RWPE2 (cell line): ENCODE results near the gene RNF224.
"Not testable (repeated sequence)": the region's sequence is repeated elsewhere in the genome, so short reads cannot be mapped to it uniquely, and the experiment has no call there.

Experiments
- ATAC-seq: fragments of 200-7000 bp; cut with Tn5 transposase; 3 replicates; pipeline ENCODE4 v1.9.1; 2021; ENCODE audit warnings: low read depth
- DNase-seq: peaks from one replicate; pipeline ENCODE4 v3.0.0-alpha.2; 2020; ENCODE audit warnings: low spot score
- H3K27ac ChIP-seq: fragments of 450-650 bp; 2 replicates; pipeline ENCODE4 v1.5.1; 2017; ENCODE audit warnings: mild to moderate bottlenecking; ENCODE audit not compliant: poor library complexity, severe bottlenecking
- H3K27me3 ChIP-seq: fragments of 250-450 bp; sonication (Bioruptor Pico); 2 replicates; pipeline ENCODE4 v1.5.1; 2021; ENCODE audit warnings: mild to moderate bottlenecking, moderate library complexity; ENCODE audit not compliant: insufficient read depth, poor library complexity, severe bottlenecking
- H3K36me3 ChIP-seq: fragments of 250-450 bp; sonication (Bioruptor Pico); 2 replicates; pipeline ENCODE4 v1.5.1; 2020; ENCODE audit warnings: low read depth, mild to moderate bottlenecking, moderate library complexity
- H3K4me1 ChIP-seq: fragments of 250-450 bp; sonication (Bioruptor Pico); 2 replicates; pipeline ENCODE4 v1.5.1; 2021; ENCODE audit warnings: mild to moderate bottlenecking, moderate library complexity; ENCODE audit not compliant: insufficient read depth, poor library complexity, severe bottlenecking
- H3K4me3 ChIP-seq: fragments of 250-450 bp; sonication (Bioruptor Pico); 2 replicates; pipeline ENCODE4 v1.5.1; 2021; ENCODE audit warnings: mild to moderate bottlenecking, moderate library complexity; ENCODE audit not compliant: severe bottlenecking
- H3K9me3 ChIP-seq: fragments of 250-450 bp; sonication (Bioruptor Pico); 2 replicates; pipeline ENCODE4 v1.5.1; 2021; ENCODE audit warnings: mild to moderate bottlenecking, moderate library complexity; ENCODE audit not compliant: severe bottlenecking
- TF ChIP-seq, protein P1 (sequence below): fragments of 450-650 bp; IDR thresholded peaks from one replicate; pipeline ENCODE4 v1.5.1; 2017; ENCODE audit warnings: mild to moderate bottlenecking, moderate library complexity; ENCODE audit not compliant: poor library complexity, severe bottlenecking

The RNF224 gene

DNA sequence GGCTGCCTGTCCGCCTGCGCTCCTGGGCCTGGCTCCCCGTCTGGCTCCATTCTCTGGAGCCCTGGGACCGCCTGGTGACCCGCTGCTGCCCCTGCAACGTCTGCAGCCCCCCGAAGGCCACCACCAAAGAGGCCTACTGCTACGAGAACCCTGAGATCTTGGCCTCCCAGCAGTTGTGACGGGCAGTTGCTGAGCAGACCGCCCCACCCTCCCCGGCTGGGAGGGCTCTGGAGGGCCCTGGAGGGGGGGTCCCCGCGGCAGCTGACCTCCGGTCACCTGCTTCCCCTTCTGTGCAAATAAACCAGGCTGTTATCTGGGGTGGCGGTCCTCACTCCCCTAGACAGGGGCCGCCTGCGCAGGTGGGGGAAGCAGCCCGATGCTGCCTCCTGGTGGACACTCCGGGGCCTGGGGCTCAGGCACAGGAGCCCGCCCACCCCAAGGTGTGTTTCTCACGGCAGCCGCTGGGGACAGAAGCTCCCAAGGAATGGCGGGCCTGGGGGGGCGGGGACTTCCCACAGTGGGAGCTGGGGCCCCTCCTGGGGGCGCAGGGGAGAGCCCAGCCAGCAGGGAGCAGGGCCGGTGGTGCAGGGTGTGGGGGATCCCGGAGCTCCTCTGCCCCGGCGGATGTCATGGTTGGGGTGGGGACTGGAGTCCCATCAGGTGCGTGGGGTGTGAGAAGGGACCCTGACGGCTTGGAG is 9.1 kb downstream of the RNF224 start:
- no peaks in the 10 kb centered on the region for H3K4me1 ChIP-seq
- H3K27me3 ChIP-seq, result peaks cover 4% of the 10 kb centered on the region
- no peak overlapping the region for H3K27ac ChIP-seq
- no peaks in the 10 kb centered on the region for H3K36me3 ChIP-seq
- no peak overlapping the region for H3K4me3 ChIP-seq
- no peaks in the 10 kb centered on the region for H3K9me3 ChIP-seq
- ATAC-seq (peak; percentile 37), DNase-seq (no peak)
- TF ChIP-seq, protein P1, sequence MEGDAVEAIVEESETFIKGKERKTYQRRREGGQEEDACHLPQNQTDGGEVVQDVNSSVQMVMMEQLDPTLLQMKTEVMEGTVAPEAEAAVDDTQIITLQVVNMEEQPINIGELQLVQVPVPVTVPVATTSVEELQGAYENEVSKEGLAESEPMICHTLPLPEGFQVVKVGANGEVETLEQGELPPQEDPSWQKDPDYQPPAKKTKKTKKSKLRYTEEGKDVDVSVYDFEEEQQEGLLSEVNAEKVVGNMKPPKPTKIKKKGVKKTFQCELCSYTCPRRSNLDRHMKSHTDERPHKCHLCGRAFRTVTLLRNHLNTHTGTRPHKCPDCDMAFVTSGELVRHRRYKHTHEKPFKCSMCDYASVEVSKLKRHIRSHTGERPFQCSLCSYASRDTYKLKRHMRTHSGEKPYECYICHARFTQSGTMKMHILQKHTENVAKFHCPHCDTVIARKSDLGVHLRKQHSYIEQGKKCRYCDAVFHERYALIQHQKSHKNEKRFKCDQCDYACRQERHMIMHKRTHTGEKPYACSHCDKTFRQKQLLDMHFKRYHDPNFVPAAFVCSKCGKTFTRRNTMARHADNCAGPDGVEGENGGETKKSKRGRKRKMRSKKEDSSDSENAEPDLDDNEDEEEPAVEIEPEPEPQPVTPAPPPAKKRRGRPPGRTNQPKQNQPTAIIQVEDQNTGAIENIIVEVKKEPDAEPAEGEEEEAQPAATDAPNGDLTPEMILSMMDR, result peak; percentile 97

DNA sequence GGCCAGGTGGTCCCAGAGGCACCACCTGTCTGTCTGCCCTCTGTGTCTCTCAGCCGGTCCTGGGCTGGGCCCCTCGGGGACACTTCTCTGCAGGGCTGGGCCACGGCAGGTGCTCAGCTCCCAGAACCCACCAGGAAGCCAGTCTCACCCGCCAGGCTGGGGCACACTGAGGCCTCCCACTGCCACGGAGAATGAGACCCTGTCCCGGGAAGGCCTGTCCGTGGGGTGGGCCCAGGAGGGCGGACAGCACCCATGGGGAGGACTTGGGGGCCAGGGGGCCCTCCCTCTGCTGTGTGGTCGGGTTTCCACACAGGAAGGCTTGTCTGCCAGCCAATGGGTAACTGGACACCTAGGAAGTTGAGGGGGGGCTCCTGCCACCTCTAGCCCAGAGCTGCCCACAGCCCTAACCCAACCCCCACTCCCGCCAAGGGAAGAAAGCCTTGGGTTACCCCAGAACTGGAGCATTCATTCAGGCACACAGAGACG is 9.7 kb downstream of the RNF224 start:
- H3K36me3 ChIP-seq, result peaks cover 5% of the 10 kb centered on the region
- H3K4me3 ChIP-seq, result no peak overlapping the region
- peaks cover 4% of the 10 kb centered on the region for H3K27me3 ChIP-seq
- no peak for DNase-seq
- no peak overlapping the region for H3K27ac ChIP-seq
- ATAC-seq, result no peak
- no peaks in the 10 kb centered on the region for H3K4me1 ChIP-seq
- TF ChIP-seq, protein P1, result no peak
- no peaks in the 10 kb centered on the region for H3K9me3 ChIP-seq

DNA sequence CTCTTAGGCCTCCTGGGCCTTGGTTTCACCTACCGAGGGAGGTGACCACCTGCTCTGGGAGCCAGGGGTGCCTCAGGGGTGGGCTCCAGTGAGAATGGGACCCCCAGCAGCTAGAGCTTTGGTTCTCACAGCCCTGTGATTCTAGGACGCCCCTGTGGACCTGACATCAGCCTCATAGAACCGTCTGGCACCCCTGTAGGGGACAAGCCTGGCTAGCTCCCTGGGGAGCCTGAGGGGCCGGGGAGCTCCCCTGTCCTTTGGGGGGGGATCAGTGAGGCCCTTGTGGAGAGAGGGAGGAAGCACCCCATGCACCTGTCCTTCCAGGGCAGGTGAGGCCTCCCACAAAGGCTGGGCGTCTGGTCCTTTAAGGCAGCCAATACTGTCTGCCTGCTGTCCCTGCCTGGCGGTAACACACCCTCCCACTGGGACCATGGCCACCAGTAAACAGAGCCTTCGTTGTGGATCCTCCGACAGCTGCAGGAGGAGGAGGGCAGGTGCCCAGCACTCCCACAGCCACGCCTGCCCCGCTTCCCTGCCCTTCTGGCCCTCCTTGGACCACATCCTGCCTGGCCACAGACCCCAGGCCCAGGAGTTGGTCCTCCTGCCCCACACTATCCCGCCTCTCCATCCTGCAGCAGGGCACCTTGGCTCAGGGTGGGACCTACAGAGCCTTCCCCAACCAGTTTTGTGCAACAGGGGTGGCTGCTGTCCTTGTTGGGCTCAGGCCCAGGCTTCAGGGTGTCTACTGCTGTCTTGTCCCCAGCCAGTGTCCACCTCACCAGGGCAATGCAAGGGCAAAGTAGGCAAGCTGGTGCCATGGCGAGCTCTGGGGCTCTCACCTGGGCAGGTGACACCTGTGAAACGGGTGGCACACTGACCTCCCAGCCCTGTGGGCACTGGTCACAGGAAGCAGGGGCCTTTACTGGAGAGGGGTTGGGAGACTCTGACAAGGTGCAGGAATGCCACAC is 10.7 kb downstream of the RNF224 start:
- DNase-seq, result no peak
- peaks cover 4% of the 10 kb centered on the region for H3K27me3 ChIP-seq
- no peak for ATAC-seq
- H3K4me1 ChIP-seq, result peaks cover 4% of the 10 kb centered on the region
- peaks cover 15% of the 10 kb centered on the region for H3K36me3 ChIP-seq
- no peak overlapping the region for H3K27ac ChIP-seq
- TF ChIP-seq, protein P1, result no peak
- no peak overlapping the region for H3K4me3 ChIP-seq
- no peaks in the 10 kb centered on the region for H3K9me3 ChIP-seq

DNA sequence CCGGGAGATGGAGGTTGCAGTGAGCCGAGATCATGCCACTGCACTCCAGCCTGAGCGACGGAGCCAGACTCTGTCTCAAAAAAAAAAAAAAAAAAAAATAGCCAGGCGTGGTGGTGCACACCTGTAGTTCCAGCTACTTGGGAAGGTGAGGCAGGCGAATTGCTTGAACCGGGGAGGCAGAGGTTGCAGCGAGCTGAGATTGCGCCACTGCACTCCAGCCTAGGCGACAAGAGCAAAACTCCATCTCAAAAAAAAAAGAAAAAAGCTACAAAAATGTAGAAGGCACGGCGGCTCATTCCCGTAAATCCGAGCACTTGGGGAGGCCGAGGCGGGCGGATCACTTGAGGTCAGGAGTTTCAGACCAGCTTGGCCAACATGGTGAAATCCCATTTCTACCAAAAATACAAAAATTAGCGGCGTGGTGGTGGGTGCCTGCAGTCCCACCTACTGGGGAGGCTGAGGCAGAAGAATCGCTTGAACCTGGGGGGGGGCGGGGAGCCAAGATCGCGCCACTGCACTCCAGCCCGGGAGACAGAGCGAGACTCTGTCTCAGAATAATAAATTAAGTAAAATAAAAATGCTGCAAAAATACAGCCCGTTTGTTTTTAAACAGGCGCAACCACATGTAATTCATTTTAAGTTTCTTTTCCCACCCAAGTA is 12.4 kb downstream of the RNF224 start:
- not testable (repeated sequence) for H3K9me3 ChIP-seq, DNase-seq, ATAC-seq, H3K27me3 ChIP-seq, H3K4me1 ChIP-seq
- peaks cover 25% of the 10 kb centered on the region for H3K36me3 ChIP-seq
- H3K27ac ChIP-seq, result peak overlapping the region; percentile 91
- H3K4me3 ChIP-seq, result peak overlapping the region; percentile 48

GRCh38 chr9:137240318-137240840 is 13.1 kb downstream of the RNF224 start:
- Histone ChIP-seq H3K36me3 (peaks cover 25% of the 10 kb centered on the region), H3K4me3 (peak overlapping the region; percentile 48), H3K4me1 (peaks cover 6% of the 10 kb centered on the region), H3K9me3 (no peaks in the 10 kb centered on the region), H3K27me3 (no peaks in the 10 kb centered on the region), H3K27ac (peak overlapping the region; percentile 91)
- DNase-seq (no peak), ATAC-seq (peak; percentile 13)
- TF ChIP-seq, protein P1, result peak; percentile 27
